Measurements from ENCODE around the gene TARBP2.

The TARBP2 gene

GRCh38 chr12:53516758-53517455 is 15.8 kb downstream of the TARBP2 start:
- no peak overlapping the region for H3K4me3 ChIP-seq (ENCODE audit: low read depth, low read length)
- no peaks in the 10 kb centered on the region for H3K79me2 ChIP-seq (ENCODE audit: control insufficient read depth, insufficient read depth, low read length, unreplicated experiment)
- H3K27me3 ChIP-seq (ENCODE audit: insufficient read depth, low read length), result no peaks in the 10 kb centered on the region
- H3K4me1 ChIP-seq (ENCODE audit: control insufficient read depth, insufficient read depth, low read length, unreplicated experiment), result no peaks in the 10 kb centered on the region
- no peak overlapping the region for H2AFZ ChIP-seq (ENCODE audit: low read length, unreplicated experiment)
- peaks cover 40% of the 10 kb centered on the region; the same call in 1 of the 2 replicates for H3K36me3 ChIP-seq (ENCODE audit: insufficient read depth, low read length)
- no peak overlapping the region for H3K27ac ChIP-seq (ENCODE audit: low read depth, low read length)

- H3K36me3 ChIP-seq (ENCODE audit: insufficient read depth, low read length), result peaks cover 35% of the 10 kb centered on the region
- no peaks in the 10 kb centered on the region for H3K27me3 ChIP-seq (ENCODE audit: insufficient read depth, low read length)
These were observed 17.3 kb downstream of the TARBP2 start for GRCh38 chr12:53518381-53518780.

GRCh38 chr12:53523131-53523530 is 22.0 kb downstream of the TARBP2 start:
- H3K36me3 ChIP-seq (ENCODE audit: insufficient read depth, low read length), result peaks cover 3% of the 10 kb centered on the region
- no peak overlapping the region for H3K27ac ChIP-seq (ENCODE audit: low read depth, low read length)
- H2AFZ ChIP-seq (ENCODE audit: low read length, unreplicated experiment), result no peak overlapping the region
- H3K4me1 ChIP-seq (ENCODE audit: control insufficient read depth, insufficient read depth, low read length, unreplicated experiment), result no peaks in the 10 kb centered on the region
- no peaks in the 10 kb centered on the region for H3K27me3 ChIP-seq (ENCODE audit: insufficient read depth, low read length)
- no peak overlapping the region for H3K4me3 ChIP-seq (ENCODE audit: low read depth, low read length)
- H3K79me2 ChIP-seq (ENCODE audit: control insufficient read depth, insufficient read depth, low read length, unreplicated experiment), result no peaks in the 10 kb centered on the region

More at GRCh38 chr12:53518381-53518780, 17.3 kb downstream of the TARBP2 start:
- Histone ChIP-seq H3K4me1 (ENCODE audit: control insufficient read depth, insufficient read depth, low read length, unreplicated experiment) (no peaks in the 10 kb centered on the region), H3K4me3 (ENCODE audit: low read depth, low read length) (no peak overlapping the region), H2AFZ (ENCODE audit: low read length, unreplicated experiment) (no peak overlapping the region), H3K79me2 (ENCODE audit: control insufficient read depth, insufficient read depth, low read length, unreplicated experiment) (no peaks in the 10 kb centered on the region), H3K27ac (ENCODE audit: low read depth, low read length) (no peak overlapping the region)

GRCh38 chr12:53524476-53524875 is 23.4 kb downstream of the TARBP2 start:
- no peaks in the 10 kb centered on the region for H3K79me2 ChIP-seq (ENCODE audit: control insufficient read depth, insufficient read depth, low read length, unreplicated experiment)
- no peaks in the 10 kb centered on the region for H3K4me1 ChIP-seq (ENCODE audit: control insufficient read depth, insufficient read depth, low read length, unreplicated experiment)
- H2AFZ ChIP-seq (ENCODE audit: low read length, unreplicated experiment), result no peak overlapping the region
- no peak overlapping the region for H3K4me3 ChIP-seq (ENCODE audit: low read depth, low read length)
- H3K36me3 ChIP-seq (ENCODE audit: insufficient read depth, low read length), result no peaks in the 10 kb centered on the region; the same call in none of the 2 replicates
- H3K27ac ChIP-seq (ENCODE audit: low read depth, low read length), result no peak overlapping the region
- H3K27me3 ChIP-seq (ENCODE audit: insufficient read depth, low read length), result no peaks in the 10 kb centered on the region

- Histone ChIP-seq H3K27ac (ENCODE audit: low read depth, low read length) (no peak overlapping the region), H3K79me2 (ENCODE audit: control insufficient read depth, insufficient read depth, low read length, unreplicated experiment) (no peaks in the 10 kb centered on the region), H3K27me3 (ENCODE audit: insufficient read depth, low read length) (no peaks in the 10 kb centered on the region), H3K4me1 (ENCODE audit: control insufficient read depth, insufficient read depth, low read length, unreplicated experiment) (no peaks in the 10 kb centered on the region), H3K4me3 (ENCODE audit: low read depth, low read length) (no peak overlapping the region), H3K36me3 (ENCODE audit: insufficient read depth, low read length) (peaks cover 27% of the 10 kb centered on the region), H2AFZ (ENCODE audit: low read length, unreplicated experiment) (no peak overlapping the region)
These were observed 29.0 kb downstream of the TARBP2 start for GRCh38 chr12:53530061-53530460.

GRCh38 chr12:53530920-53531319 is 29.8 kb downstream of the TARBP2 start:
- Histone ChIP-seq H3K27ac (ENCODE audit: low read depth, low read length) (no peak overlapping the region), H3K79me2 (ENCODE audit: control insufficient read depth, insufficient read depth, low read length, unreplicated experiment) (no peaks in the 10 kb centered on the region), H3K27me3 (ENCODE audit: insufficient read depth, low read length) (no peaks in the 10 kb centered on the region), H3K4me1 (ENCODE audit: control insufficient read depth, insufficient read depth, low read length, unreplicated experiment) (no peaks in the 10 kb centered on the region), H3K4me3 (ENCODE audit: low read depth, low read length) (no peak overlapping the region), H2AFZ (ENCODE audit: low read length, unreplicated experiment) (no peak overlapping the region), H3K36me3 (ENCODE audit: insufficient read depth, low read length) (peaks cover 31% of the 10 kb centered on the region)

GRCh38 chr12:53532021-53532420 is 30.9 kb downstream of the TARBP2 start:
- no peak overlapping the region for H2AFZ ChIP-seq (ENCODE audit: low read length, unreplicated experiment)
- no peak overlapping the region for H3K27ac ChIP-seq (ENCODE audit: low read depth, low read length)
- H3K4me3 ChIP-seq (ENCODE audit: low read depth, low read length), result no peak overlapping the region
- no peaks in the 10 kb centered on the region for H3K4me1 ChIP-seq (ENCODE audit: control insufficient read depth, insufficient read depth, low read length, unreplicated experiment)
- H3K36me3 ChIP-seq (ENCODE audit: insufficient read depth, low read length), result peaks cover 31% of the 10 kb centered on the region
- H3K79me2 ChIP-seq (ENCODE audit: control insufficient read depth, insufficient read depth, low read length, unreplicated experiment), result no peaks in the 10 kb centered on the region
- H3K27me3 ChIP-seq (ENCODE audit: insufficient read depth, low read length), result no peaks in the 10 kb centered on the region

GRCh38 chr12:53532524-53533445 is 31.7 kb downstream of the TARBP2 start:
- H2AFZ ChIP-seq (ENCODE audit: low read length, unreplicated experiment), result no peak overlapping the region
- H3K27me3 ChIP-seq (ENCODE audit: insufficient read depth, low read length), result no peaks in the 10 kb centered on the region
- H3K36me3 ChIP-seq (ENCODE audit: insufficient read depth, low read length), result peaks cover 31% of the 10 kb centered on the region
- no peaks in the 10 kb centered on the region for H3K79me2 ChIP-seq (ENCODE audit: control insufficient read depth, insufficient read depth, low read length, unreplicated experiment)
- no peak overlapping the region for H3K4me3 ChIP-seq (ENCODE audit: low read depth, low read length)
- H3K27ac ChIP-seq (ENCODE audit: low read depth, low read length), result no peak overlapping the region
- H3K4me1 ChIP-seq (ENCODE audit: control insufficient read depth, insufficient read depth, low read length, unreplicated experiment), result no peaks in the 10 kb centered on the region

GRCh38 chr12:53533471-53533870 is 32.4 kb downstream of the TARBP2 start:
- no peak overlapping the region for H2AFZ ChIP-seq (ENCODE audit: low read length, unreplicated experiment)
- no peaks in the 10 kb centered on the region for H3K4me1 ChIP-seq (ENCODE audit: control insufficient read depth, insufficient read depth, low read length, unreplicated experiment)
- no peak overlapping the region for H3K27ac ChIP-seq (ENCODE audit: low read depth, low read length)
- H3K27me3 ChIP-seq (ENCODE audit: insufficient read depth, low read length), result no peaks in the 10 kb centered on the region
- no peaks in the 10 kb centered on the region for H3K79me2 ChIP-seq (ENCODE audit: control insufficient read depth, insufficient read depth, low read length, unreplicated experiment)
- H3K36me3 ChIP-seq (ENCODE audit: insufficient read depth, low read length), result peaks cover 31% of the 10 kb centered on the region
- no peak overlapping the region for H3K4me3 ChIP-seq (ENCODE audit: low read depth, low read length)

- Histone ChIP-seq H3K4me1 (ENCODE audit: control insufficient read depth, insufficient read depth, low read length, unreplicated experiment) (no peaks in the 10 kb centered on the region), H3K4me3 (ENCODE audit: low read depth, low read length) (no peak overlapping the region), H2AFZ (ENCODE audit: low read length, unreplicated experiment) (no peak overlapping the region), H3K79me2 (ENCODE audit: control insufficient read depth, insufficient read depth, low read length, unreplicated experiment) (no peaks in the 10 kb centered on the region), H3K36me3 (ENCODE audit: insufficient read depth, low read length) (peaks cover 34% of the 10 kb centered on the region; the same call in 1 of the 2 replicates), H3K27me3 (ENCODE audit: insufficient read depth, low read length) (no peaks in the 10 kb centered on the region), H3K27ac (ENCODE audit: low read depth, low read length) (no peak overlapping the region)
These were observed 35.9 kb downstream of the TARBP2 start for GRCh38 chr12:53536962-53537361.

Data from ACC112 (cell line).